Stimulated activated CD8-positive, alpha-beta memory T cell treated with anti-CD3 and anti-CD28 coated beads, Interleukin-7, amount 100 ng/mL, for 48 hours (primary cell): ENCODE measurements around the gene MGAT1.
"Not testable (repeated sequence)": the region's sequence is repeated elsewhere in the genome, so short reads cannot be mapped to it uniquely, and the experiment has no call there.

Experiments used
- DNase-seq, 2 donors: peaks; one replicate each; pipeline ENCODE4 v3.0.0-alpha.2; 2020; ENCODE audit warnings: low read depth in 1 of 2; ENCODE audit errors: extremely low read depth in 1 of 2

Gene MGAT1

DNA sequence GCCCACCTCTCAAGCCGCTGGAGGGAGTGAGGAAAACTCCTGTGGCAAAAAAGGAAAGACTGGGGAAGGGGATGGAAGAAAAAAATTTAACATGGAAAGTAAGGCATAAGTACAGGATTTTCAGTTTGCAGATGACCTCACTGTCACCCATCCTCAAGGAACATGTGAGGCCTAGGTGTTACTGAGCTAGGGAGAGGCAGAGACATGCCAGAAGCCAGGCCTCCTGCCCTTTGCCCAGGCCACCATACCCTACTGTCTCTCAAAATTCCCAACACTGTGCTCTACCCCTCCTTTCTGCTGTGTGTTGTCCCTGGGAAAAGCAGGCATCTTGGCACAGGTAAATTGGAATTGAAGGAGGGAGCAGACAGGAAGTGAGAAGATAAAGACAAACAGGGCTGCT lies 4.4 kb upstream of the MGAT1 start:
- DNase-seq: no peak

DNA sequence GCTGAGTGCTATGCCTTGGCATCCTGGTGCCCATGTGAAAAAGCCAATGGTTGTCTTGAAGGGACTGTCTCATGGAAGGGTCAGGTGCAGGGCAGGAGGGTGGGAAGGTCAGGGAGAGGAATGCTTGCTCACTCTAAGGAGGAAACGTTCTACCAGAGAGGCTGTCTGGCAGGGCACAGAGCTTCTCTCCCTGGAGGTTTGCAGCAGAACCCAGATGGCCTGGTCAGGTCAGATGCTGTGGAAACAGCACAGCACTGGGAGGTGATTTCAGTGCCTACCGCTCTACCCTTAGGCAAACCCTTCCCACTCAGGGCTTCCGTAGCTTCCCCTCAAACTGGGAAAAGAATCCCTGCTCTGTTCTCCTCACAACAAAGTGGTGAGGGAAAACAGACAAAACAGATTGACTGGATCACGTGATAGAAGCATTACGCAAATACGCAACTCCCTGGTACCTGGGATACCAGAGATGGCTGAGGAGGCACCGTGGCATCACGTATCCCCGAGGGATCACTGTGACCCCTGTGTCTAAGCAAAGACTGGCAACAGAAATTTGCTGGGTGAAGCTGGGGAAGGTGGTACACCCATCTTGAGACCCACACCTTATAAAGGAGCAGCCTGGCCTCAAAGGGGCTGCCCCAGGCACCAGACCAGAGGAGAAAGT lies 3.9 kb upstream of the MGAT1 start:
- DNase-seq: no peak

DNA sequence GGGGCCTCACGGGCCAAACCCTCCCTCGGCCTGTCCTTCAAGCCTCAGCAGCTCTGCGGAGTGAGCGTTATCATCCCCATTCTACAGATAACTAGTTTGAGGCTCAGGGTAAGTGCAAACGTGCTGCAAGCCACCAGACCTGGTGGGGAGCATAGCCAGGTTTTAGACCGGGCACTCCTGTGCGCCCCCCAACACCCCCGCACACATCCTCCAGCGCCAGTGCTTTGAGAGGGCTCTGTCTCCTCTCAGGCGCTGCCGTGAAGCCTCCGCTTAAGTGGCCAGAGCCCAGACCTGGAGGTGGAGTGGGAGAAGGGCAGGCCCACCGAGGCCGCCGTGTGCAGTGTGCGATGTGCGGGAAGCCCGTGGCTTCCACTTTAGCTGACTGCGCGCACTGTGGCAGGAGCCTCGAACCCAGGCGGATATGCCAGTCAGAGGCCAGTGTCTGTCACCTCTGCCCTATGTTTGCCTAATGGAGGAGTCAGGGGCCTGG lies 1.6 kb upstream of the MGAT1 start:
- no peak for DNase-seq

DNA sequence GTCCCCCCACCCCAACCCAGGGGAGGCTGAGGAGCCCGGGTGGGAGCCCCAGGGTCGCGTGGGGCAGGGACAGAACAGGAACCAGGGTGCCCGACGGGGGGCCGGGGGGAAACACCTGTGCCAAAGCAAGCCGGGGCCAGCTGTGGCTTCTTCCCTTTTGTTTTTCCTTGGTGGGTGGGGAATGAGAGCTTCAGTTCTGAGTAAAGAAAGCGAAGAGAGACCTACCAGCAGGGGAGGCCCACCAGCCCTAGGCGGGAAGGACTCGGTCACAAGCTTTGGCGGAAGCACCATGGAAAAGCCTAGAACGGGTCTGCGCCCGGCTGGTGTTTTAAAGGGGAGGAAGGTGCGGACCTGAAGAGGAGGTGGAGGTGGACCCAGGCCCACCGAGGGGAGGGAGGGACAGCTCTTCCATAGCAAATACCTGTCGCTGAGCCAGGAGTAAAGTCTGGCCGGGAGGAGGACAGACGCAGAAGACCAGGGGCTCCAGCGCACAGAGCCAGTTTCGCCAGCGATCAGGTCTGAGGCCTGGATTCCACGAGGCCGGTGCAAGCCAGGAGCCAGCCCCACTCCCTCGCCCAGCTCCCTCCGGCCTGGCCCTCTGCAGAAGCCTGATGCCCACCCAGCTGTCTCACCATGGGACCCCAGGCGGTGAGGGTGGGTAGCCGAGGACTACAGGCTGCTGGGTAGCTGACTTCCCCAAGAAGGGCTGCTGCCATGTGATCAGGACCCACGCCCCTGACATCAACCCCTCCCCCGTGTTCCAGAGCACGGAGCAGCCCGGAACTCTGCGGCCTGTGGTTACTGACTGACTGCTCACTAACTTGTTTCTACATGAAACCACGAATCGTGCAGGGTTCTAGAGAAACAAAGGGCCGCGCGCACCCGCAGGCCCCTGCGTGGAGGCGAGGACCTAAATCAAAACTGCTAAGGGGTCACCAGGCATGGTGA lies 849 bp upstream of the MGAT1 start:
- peak; percentile 79 to 91 for DNase-seq

DNA sequence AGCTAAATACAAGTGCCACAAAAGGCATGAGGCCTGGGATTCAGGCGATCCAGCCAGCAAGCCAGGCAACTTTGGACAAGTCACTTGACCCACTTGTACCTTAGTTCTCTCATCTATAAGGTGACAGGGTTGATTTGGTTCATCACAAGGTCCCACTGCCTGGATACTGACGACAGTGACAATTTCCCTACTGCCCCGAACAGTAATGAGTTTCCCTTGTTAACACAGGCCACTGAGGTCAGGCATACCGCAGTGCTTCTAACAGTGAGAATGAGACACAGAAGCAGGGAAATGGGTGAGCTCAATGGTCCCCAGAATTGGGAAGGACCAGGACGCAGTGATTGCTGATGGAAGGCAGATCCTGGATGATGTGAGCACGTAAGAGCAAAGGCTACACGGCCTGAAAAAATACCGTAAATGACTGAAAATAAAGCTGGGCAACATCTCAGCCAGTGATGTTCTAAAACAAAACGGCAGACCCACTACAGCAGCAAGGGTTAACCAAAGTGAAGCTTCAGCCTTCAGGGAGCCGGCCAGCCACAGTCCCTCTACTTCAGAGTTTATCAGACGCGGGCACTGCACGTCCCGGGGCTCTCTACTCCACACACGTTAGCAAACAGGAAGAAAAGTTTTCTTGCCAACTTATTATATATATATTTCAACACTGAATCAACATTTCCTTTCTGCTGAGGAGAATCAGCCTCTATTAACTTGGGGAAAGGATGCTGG lies 846 bp downstream of the MGAT1 start:
- DNase-seq: no peak

DNA sequence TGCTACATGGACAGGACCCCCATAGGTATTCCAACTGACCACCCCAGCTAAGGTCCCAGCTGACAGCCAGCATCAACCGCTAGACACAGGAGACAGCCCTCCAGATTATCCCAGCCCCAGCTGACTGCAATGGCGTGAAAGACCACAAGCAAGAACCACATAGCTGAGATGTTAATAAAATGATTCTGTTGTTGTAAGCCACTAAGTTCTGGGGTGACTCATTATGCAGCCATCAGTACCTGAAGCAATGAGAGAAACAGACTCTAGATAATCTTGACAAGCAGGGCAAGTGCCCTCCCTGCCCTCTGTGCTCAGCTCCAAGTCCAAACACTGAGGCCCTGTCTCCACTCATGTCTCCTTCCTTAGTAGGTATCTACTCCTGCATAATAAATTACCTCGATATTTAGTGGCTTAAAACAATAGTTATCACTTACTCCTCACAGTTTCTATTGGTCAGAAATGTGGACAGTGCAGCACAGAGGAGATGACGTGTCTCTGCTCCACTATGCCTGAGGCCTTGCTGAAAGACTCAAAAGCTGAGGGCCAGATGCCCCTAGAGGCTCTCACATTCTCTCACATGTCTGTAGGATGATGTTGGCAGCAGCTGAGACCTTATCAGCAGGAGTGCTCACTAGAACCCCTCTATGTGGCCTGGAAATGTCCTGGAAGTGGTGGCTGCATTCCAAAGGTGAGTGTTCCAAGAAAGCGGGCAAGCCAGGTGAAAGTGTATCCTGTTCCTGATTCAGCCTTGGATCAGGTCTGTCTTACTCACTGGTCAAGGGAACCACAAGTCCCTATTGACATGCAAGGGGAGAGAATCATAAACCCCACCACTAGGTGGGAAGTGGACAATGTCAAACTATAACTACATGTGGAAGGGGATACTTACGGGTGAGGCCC lies 2.5 kb downstream of the MGAT1 start:
- no peak for DNase-seq

- DNase-seq: no peak
These were observed 3.4 kb downstream of the MGAT1 start for GRCh38 chr5:180799194-180799593.

DNA sequence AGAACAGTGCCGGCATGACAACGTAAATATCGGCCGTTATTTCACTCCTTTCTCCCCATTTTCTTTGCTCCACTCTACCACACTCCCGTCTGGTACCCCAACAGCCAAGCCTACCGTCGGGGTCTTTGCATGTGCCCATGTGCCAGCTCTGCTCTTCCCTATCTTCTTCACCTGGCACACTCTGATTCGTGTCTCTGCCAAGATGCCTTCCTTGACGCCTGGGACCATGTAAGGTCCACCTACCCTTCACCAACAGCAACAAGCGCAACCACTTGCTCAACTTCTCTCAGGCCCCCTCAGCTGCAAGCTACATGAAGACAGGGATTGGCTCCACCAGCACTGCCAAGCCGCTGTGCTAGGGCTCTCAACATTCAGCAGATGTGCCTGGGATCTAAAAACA lies 4.4 kb downstream of the MGAT1 start:
- DNase-seq: no peak

GRCh38 chr5:180797256-180798192 lies 5.1 kb downstream of the MGAT1 start:
- no peak for DNase-seq

GRCh38 chr5:180795771-180796313 lies 6.8 kb downstream of the MGAT1 start:
- DNase-seq: no peak

DNA sequence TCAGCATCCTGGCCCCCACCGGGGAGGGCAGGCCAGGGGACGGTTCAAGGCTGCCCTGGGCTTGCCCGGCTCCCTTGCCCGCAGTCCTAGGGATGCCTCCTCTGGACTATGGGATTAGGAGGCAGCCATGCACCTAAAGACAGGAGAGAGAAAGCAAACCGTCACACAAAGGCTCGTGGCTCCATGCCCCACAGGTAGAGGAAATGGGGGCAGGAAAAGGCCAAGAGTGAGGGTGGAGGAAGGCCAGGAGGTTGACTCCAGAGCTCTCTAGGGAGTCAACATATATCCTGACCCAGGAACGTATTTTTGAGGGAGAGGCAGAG lies 9.7 kb downstream of the MGAT1 start:
- no peak for DNase-seq

DNA sequence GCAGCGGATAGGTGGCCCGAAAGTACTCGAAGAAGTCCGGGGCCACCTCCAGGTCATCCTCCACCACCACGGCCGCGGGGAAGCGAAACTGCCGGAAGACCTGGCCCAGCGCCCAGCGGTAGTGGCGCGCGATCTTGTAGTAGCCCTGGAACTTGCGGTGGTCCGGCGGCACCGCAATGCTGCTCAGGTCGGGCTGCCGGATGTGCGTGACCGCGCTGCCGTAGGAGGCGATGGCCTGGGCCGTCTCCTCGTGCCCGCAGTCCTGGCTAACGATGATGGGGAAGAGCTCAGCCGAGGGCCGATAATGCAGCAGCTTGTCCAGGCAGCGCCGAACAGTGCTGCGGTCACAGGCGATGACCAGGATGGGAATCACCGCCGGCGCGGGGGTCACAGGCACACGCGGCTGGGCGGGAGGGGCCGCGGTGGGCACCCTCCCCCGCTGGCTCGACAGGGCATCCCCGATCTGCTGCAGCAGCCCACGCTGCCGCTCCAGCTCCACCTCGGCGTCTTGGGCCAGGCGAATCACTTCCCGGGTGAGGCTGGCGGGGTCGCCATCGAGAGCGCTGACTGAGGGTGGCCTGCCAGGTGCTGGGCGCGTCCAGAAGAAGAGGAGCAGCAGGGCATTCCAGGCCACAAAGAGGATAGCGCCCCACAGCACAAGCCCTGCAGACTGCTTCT lies 10.2 kb downstream of the MGAT1 start:
- DNase-seq: no peak

DNA sequence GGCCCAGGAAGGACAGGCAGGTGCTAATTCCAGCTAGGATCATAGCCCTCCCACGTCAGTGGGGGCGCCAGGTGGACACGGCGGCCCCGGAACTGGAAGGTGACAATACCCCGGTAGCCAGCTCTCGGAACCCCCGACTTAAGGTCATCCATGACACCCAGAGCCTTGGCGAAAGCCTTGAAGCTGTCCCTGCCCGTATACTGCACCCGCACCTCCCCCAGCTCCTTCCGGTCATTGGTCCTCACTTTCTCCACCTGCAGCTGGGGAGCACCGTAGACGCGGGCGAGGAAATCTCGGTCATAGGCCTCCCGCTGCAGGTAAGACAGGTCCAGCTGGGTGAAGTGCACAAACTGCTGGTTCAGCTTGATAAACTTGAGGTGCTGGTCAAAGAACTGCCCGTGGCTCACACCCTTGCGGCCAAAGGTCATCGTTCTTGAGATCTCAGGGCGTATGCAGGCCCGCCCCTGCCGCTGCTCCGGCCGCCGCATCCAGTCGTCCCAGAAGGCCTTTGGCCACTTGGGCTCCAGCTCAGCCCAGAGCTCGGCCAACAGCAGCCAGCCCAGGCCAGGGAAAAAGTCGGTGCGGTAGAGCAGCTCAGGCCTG lies 10.9 kb downstream of the MGAT1 start:
- no peak for DNase-seq

DNA sequence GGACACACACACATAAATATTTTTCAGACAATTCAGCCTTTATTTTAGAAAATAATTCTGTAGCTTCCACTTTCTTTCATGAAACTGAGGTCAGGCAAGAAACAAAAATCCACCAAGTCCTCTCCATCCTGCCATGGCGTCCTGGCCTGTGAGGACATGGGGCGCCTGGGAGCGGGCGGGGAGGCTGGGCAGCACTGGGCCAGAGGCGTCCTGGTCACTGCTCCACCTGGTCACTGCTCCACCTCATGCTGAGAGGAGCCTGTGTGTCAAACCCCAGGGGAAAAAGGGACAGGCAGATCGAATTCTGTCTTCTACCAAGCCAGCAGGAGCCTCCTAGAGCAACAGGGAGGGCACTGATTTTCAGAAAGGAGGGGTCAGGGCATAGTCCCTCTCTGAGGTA lies 12.1 kb downstream of the MGAT1 start:
- no peak for DNase-seq

DNA sequence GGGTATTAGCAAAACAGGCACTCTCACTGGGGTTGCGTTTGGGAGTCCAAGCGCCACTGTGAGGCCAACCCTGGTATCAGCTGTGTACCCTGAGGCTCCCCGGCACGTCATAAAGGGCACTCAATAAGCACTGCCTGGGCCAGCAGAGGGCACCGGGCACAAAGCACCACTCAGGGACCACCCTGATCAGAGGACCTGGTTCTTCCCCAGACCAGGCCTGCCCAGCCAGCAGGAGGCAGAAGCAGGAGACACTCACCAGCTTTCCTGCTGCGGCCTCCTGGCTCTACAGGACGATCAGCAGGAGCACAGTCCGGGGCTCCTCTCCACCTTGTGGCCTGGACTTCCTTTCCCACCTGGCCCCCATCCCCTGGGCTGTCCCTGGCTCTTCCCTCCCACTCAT lies 12.6 kb downstream of the MGAT1 start:
- DNase-seq: no peak

- not testable (repeated sequence) for DNase-seq
These were observed 13.8 kb downstream of the MGAT1 start for GRCh38 chr5:180788651-180789410.

- DNase-seq: no peak
These were observed 14.7 kb downstream of the MGAT1 start for GRCh38 chr5:180787711-180788431.
